Left lung (tissue), 10 donors: Measurements from ENCODE around the gene OLFM4. TPM values are rescaled to one million over a fixed set of nuclear protein-coding genes. Genes with fewer than 3 reads are reported as not detected.

Source experiments
- ATAC-seq: fragments of 200-7000 bp; cut with Tn5 transposase; one replicate; pipeline ENCODE4 v1.9.1; 2020; ENCODE audit warnings: moderate library complexity
- DNase-seq, 4 donors: peaks; one replicate each; pipeline ENCODE4 v3.0.0-alpha.2; 2013 to 2020
- H3K27ac ChIP-seq, 2 donors: fragments of 200-600 bp; sonication (generic) in 1 of 2; one replicate each; pipeline versions ENCODE4 v1.5.0 to v1.8.0; 2020 to 2021
- H3K27me3 ChIP-seq, 2 donors: fragments of 200-600 bp; sonication (generic) in 1 of 2; one replicate each; pipeline versions ENCODE4 v1.5.0 to v1.8.0; 2020 to 2021
- H3K36me3 ChIP-seq, 2 donors: fragments of 200-600 bp; sonication (generic) in 1 of 2; one replicate each; pipeline versions ENCODE4 v1.5.0 to v1.8.0; 2020 to 2021
- H3K4me1 ChIP-seq, 2 donors: fragments of 200-600 bp; one replicate each; pipeline ENCODE4 v1.8.0; 2021
- H3K4me3 ChIP-seq, 2 donors: fragments of 200-600 bp; sonication (generic) in 1 of 2; one replicate each; pipeline versions ENCODE4 v1.5.0 to v1.8.0; 2020 to 2021; ENCODE audit warnings: mild to moderate bottlenecking in 1 of 2
- H3K9me3 ChIP-seq, 2 donors: fragments of 200-600 bp; sonication (generic) in 1 of 2; one replicate each; pipeline versions ENCODE4 v1.5.0 to v1.8.0; 2020 to 2021
- CTCF ChIP-seq, 2 donors: fragments of 200-600 bp; sonication (generic) in 1 of 2; IDR thresholded peaks; one replicate each; pipeline versions ENCODE4 v1.5.0 to v1.8.0; 2021; ENCODE audit warnings: antibody characterized with exemption in 2 of 2
- intact Hi-C, 2 donors: fragments of 100-400 bp; cut with DNase I; formaldehyde crosslinking; loops; one replicate each; pipeline versions ENCODE4 v1.11.2 to v1.14.2; 2022
- polyA plus RNA-seq, 6 donors: library from polyadenylated mRNA; unstranded; fragments of 120-200 nt; gene quantifications; one replicate each; pipeline ENCODE4 v1.2.1, GENCODE V29; 2013; ENCODE audit not compliant: insufficient read length in 6 of 6
- total RNA-seq, 2 donors: library from RNA; stranded (reverse); fragmentation: NEBNext Ultra II Directional; extraction: Animal tissue kit (Norgen Biotek cat#: 25700); gene quantifications; one replicate each; pipeline ENCODE4 v1.2.1, GENCODE V29; 2021
- donor health status: DM: no; HTN: yes; CAD: no.
- donor health status: DM: no; HTN: no; CAD: no.

OLFM4 gene
- total and polyA plus RNA-seq, 8 donors, result 0.09 to 1.6 (median 0.20) TPM

GRCh38 chr13:53050151-53050550, 21.5 kb downstream of the OLFM4 start:
- intact Hi-C loops, result no loop called here
- H3K4me1 ChIP-seq, result peaks cover 0 to 3% of the 10 kb centered on the region in 2 donors
- ATAC-seq (no peak), DNase-seq (no peak)
- H3K27ac ChIP-seq, result no peak overlapping the region
- no peak for TF ChIP-seq CTCF (IDR thresholded peaks at IDR 0.05)
- no peak overlapping the region for H3K4me3 ChIP-seq
- no peaks in the 10 kb centered on the region for H3K9me3 ChIP-seq
- no peaks in the 10 kb centered on the region for H3K27me3 ChIP-seq
- no peaks in the 10 kb centered on the region for H3K36me3 ChIP-seq

GRCh38 chr13:53052675-53053074, 24.1 kb downstream of the OLFM4 start:
- no peak overlapping the region for H3K27ac ChIP-seq
- peaks cover 0 to 6% of the 10 kb centered on the region in 2 donors for H3K27me3 ChIP-seq
- no peak for TF ChIP-seq CTCF (IDR thresholded peaks at IDR 0.05)
- H3K9me3 ChIP-seq, result no peaks in the 10 kb centered on the region
- no peaks in the 10 kb centered on the region for H3K4me1 ChIP-seq
- no peak for ATAC-seq
- H3K36me3 ChIP-seq, result no peaks in the 10 kb centered on the region
- H3K4me3 ChIP-seq, result no peak overlapping the region
- no peak for DNase-seq
- intact Hi-C loops, result no loop called here

GRCh38 chr13:53054569-53054968, 26.0 kb downstream of the OLFM4 start:
- Histone ChIP-seq H3K36me3 (no peaks in the 10 kb centered on the region), H3K27me3 (peaks cover 0 to 9% of the 10 kb centered on the region in 2 donors), H3K4me1 (no peaks in the 10 kb centered on the region), H3K9me3 (no peaks in the 10 kb centered on the region), H3K27ac (no peak overlapping the region), H3K4me3 (no peak overlapping the region)
- ATAC-seq, result no peak
- TF ChIP-seq CTCF (IDR thresholded peaks at IDR 0.05), result no peak
- intact Hi-C loops, result no loop called here
- DNase-seq, result no peak

- Histone ChIP-seq H3K4me1 (no peaks in the 10 kb centered on the region), H3K27ac (no peak overlapping the region), H3K36me3 (peaks cover 0 to 4% of the 10 kb centered on the region in 2 donors), H3K27me3 (peaks cover 0 to 9% of the 10 kb centered on the region in 2 donors), H3K9me3 (no peaks in the 10 kb centered on the region), H3K4me3 (no peak overlapping the region)
- no peak for ATAC-seq
- no peak for DNase-seq
- no peak for TF ChIP-seq CTCF (IDR thresholded peaks at IDR 0.05)
- intact Hi-C loops, result no loop called here
Observed at GRCh38 chr13:53058065-53058679, 29.6 kb downstream of the OLFM4 start.

- no peak overlapping the region for H3K27ac ChIP-seq
- DNase-seq (no peak), ATAC-seq (no peak)
- TF ChIP-seq CTCF (IDR thresholded peaks at IDR 0.05), result no peak
- H3K36me3 ChIP-seq, result peaks cover 0 to 4% of the 10 kb centered on the region in 2 donors
- peaks cover 0 to 9% of the 10 kb centered on the region in 2 donors for H3K27me3 ChIP-seq
- H3K4me1 ChIP-seq, result no peaks in the 10 kb centered on the region
- H3K4me3 ChIP-seq, result no peak overlapping the region
- H3K9me3 ChIP-seq, result no peaks in the 10 kb centered on the region
- intact Hi-C loops, result no loop called here
Observed at GRCh38 chr13:53060840-53061490, 32.4 kb downstream of the OLFM4 start.
